ENCODE results near the gene TTC39C.

- TF ChIP-seq CTCF (IDR thresholded peaks at IDR 0.05; ENCODE audit: borderline replicate concordance, extremely low read depth, low read length, poor library complexity, severe bottlenecking) (no peak), EZH2 (IDR thresholded peaks at IDR 0.05; ENCODE audit: borderline replicate concordance, low read depth, low read length, severe bottlenecking) (no peak)
Observed at GRCh38 chr18:24073791-24074190, 59.2 kb downstream of the TTC39C start.

All from DND-41 (cell line).